ENCODE measurements around the gene FAM83F. TPM values are rescaled to one million over a fixed set of nuclear protein-coding genes. Genes with fewer than 3 reads are reported as not detected.

Gene FAM83F
- total RNA-seq, 1 donor = not detected

DNA sequence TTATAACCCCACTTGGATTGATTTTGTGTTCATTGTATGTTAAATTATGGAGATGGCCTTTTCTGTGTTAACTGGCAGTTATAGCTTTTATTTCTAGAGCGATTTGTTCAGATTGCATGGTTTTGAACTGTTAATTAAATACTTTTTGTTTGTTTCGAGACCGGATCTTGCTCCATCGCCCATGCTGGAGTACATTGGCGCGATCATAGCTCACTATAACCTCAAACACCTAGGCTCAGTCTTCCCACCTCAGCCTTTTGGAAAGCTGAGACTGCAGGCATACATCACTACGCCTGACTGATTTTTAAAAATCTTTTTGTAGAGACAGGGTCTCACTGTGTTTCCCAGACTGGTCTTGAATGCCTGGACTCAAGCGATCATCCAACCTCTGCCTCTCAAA lies 77.0 kb downstream of the FAM83F start:
- H3K79me2 ChIP-seq (ENCODE audit: insufficient read depth, low read length) = peaks cover 4% of the 10 kb centered on the region
- no peak for DNase-seq (ENCODE audit: insufficient read length, low spot score, missing footprints)

DNA sequence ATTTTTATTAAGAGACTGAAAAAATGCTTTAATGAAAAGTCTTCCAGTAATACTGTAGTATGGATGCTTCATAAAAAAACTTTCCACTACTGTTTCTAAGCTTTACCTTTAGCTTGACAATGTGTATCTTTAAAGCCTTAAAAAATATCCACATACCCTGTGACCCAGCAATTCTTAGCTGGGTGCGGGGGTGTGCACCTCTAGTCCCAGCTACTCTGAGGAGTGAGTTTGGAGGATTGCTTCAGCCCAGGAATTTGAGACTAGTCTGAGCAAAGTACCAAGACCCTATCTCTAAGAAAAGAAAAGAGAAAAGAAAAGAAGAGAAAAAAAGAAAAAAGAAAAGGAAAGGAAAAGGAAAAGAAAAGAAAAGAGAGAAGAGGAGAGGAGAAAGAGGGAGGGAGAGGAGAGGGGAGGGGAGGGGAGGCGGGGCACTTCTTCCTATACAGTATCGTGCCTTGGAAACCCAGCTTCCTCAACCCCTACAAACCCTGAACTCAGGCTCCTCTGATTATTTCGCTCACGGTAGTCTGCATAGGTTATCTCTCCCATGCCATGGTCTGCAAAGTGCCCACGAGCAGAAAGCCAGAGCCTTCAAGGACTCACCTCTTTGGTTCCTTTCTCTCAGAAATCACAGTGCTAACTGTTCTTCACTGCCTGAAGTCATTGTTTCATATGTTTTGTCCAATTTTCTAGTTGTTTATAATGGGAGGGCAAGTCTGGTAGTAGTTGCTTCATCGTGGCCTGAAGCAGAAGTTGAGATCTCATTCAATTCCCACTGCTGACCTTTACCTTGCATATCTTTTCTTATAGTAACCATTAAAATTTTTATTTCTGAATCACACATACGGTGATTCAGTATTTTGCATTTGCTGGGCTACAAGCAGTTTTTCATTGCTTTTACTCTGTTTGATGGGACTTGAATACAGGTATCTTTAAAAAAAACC lies 82.2 kb downstream of the FAM83F start:
- TF ChIP-seq, protein P1, sequence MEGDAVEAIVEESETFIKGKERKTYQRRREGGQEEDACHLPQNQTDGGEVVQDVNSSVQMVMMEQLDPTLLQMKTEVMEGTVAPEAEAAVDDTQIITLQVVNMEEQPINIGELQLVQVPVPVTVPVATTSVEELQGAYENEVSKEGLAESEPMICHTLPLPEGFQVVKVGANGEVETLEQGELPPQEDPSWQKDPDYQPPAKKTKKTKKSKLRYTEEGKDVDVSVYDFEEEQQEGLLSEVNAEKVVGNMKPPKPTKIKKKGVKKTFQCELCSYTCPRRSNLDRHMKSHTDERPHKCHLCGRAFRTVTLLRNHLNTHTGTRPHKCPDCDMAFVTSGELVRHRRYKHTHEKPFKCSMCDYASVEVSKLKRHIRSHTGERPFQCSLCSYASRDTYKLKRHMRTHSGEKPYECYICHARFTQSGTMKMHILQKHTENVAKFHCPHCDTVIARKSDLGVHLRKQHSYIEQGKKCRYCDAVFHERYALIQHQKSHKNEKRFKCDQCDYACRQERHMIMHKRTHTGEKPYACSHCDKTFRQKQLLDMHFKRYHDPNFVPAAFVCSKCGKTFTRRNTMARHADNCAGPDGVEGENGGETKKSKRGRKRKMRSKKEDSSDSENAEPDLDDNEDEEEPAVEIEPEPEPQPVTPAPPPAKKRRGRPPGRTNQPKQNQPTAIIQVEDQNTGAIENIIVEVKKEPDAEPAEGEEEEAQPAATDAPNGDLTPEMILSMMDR (IDR thresholded peaks at IDR 0.05; ENCODE audit: extremely low read depth, low read depth, low read length) = no peak
- Histone ChIP-seq H3K27me3 (ENCODE audit: insufficient read depth, low read length) (no peaks in the 10 kb centered on the region), H3K27ac (ENCODE audit: low read depth, low read length) (no peak overlapping the region), H4K20me1 (ENCODE audit: insufficient read depth, low read length) (peaks cover 15% of the 10 kb centered on the region), H3K36me3 (ENCODE audit: insufficient read depth, low read length) (no peaks in the 10 kb centered on the region), H2AFZ (ENCODE audit: low read length) (no peak overlapping the region), H3K4me1 (ENCODE audit: insufficient read depth, low read length) (peaks cover 6% of the 10 kb centered on the region), H3K79me2 (ENCODE audit: insufficient read depth, low read length) (no peaks in the 10 kb centered on the region), H3K4me3 (ENCODE audit: insufficient read depth, low read length) (no peak overlapping the region), H3K9me3 (ENCODE audit: low read depth, low read length) (no peaks in the 10 kb centered on the region), H3K4me2 (ENCODE audit: insufficient read depth, low read length) (no peak overlapping the region)
- no peak for DNase-seq (ENCODE audit: insufficient read length, low spot score, missing footprints)

More for the DNA sequence above, 77.0 kb downstream of the FAM83F start:
- no peak overlapping the region for H3K4me3 ChIP-seq (ENCODE audit: insufficient read depth, low read length)
- H2AFZ ChIP-seq (ENCODE audit: low read length) = no peak overlapping the region
- H3K4me2 ChIP-seq (ENCODE audit: insufficient read depth, low read length) = no peak overlapping the region
- no peaks in the 10 kb centered on the region for H3K27me3 ChIP-seq (ENCODE audit: insufficient read depth, low read length)
- H3K4me1 ChIP-seq (ENCODE audit: insufficient read depth, low read length) = no peaks in the 10 kb centered on the region
- H3K9me3 ChIP-seq (ENCODE audit: low read depth, low read length) = no peaks in the 10 kb centered on the region
- H3K27ac ChIP-seq (ENCODE audit: low read depth, low read length) = no peak overlapping the region
- TF ChIP-seq, protein P1 (IDR thresholded peaks at IDR 0.05; ENCODE audit: extremely low read depth, low read depth, low read length) = no peak
- H4K20me1 ChIP-seq (ENCODE audit: insufficient read depth, low read length) = peaks cover 4% of the 10 kb centered on the region
- H3K36me3 ChIP-seq (ENCODE audit: insufficient read depth, low read length) = no peaks in the 10 kb centered on the region

DNA sequence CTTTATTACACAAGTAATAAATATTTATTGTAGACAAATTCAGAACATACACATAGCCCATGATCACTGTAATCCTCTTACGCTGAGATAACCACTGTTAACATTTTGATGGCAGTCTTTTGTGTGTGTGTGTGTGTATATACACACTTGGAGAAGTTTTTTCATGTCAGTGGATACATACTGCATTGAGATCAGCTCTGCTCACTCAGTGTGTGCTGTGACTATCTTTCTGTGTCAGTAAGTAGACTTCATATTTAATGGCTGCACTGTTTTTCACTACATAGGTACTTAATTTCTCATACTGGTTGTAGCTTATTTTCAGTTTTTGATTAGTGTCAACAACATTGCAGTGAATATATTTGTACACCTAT lies 82.9 kb downstream of the FAM83F start:
- Histone ChIP-seq H4K20me1 (ENCODE audit: insufficient read depth, low read length) (peaks cover 20% of the 10 kb centered on the region), H3K4me1 (ENCODE audit: insufficient read depth, low read length) (peaks cover 6% of the 10 kb centered on the region), H3K27me3 (ENCODE audit: insufficient read depth, low read length) (peaks cover 6% of the 10 kb centered on the region), H3K4me3 (ENCODE audit: insufficient read depth, low read length) (no peak overlapping the region), H3K36me3 (ENCODE audit: insufficient read depth, low read length) (no peaks in the 10 kb centered on the region), H2AFZ (ENCODE audit: low read length) (no peak overlapping the region), H3K79me2 (ENCODE audit: insufficient read depth, low read length) (no peaks in the 10 kb centered on the region), H3K9me3 (ENCODE audit: low read depth, low read length) (no peaks in the 10 kb centered on the region), H3K27ac (ENCODE audit: low read depth, low read length) (no peak overlapping the region), H3K4me2 (ENCODE audit: insufficient read depth, low read length) (no peak overlapping the region)
- TF ChIP-seq, protein P1 (IDR thresholded peaks at IDR 0.05; ENCODE audit: extremely low read depth, low read depth, low read length) = no peak
- no peak for DNase-seq (ENCODE audit: insufficient read length, low spot score, missing footprints)

DNA sequence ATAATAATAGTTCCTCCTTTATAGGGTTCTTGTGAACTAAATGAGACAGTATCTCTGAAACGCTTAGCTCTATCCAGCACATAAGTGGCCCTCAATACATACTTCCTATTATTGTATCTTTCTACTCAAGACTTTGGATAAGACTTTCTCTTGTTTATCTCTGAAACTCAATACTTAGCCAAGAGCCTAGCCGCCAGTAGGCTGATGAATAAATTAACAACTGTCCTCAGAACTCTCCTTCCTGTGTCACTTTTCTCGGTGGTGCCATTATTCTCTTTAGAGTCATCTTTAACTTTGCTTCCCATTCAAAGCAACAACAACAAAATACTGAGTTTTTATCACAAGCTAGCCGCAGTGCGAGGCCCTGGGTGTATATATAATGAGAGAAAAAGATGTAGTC lies 86.9 kb downstream of the FAM83F start:
- no peak overlapping the region for H3K4me2 ChIP-seq (ENCODE audit: insufficient read depth, low read length)
- no peaks in the 10 kb centered on the region for H3K9me3 ChIP-seq (ENCODE audit: low read depth, low read length)
- no peak overlapping the region for H2AFZ ChIP-seq (ENCODE audit: low read length)
- DNase-seq (ENCODE audit: insufficient read length, low spot score, missing footprints) = no peak
- peaks cover 6% of the 10 kb centered on the region for H3K4me1 ChIP-seq (ENCODE audit: insufficient read depth, low read length)
- H3K4me3 ChIP-seq (ENCODE audit: insufficient read depth, low read length) = no peak overlapping the region
- H3K79me2 ChIP-seq (ENCODE audit: insufficient read depth, low read length) = no peaks in the 10 kb centered on the region
- no peak overlapping the region for H3K27ac ChIP-seq (ENCODE audit: low read depth, low read length)
- no peaks in the 10 kb centered on the region for H3K36me3 ChIP-seq (ENCODE audit: insufficient read depth, low read length)
- H4K20me1 ChIP-seq (ENCODE audit: insufficient read depth, low read length) = peaks cover 41% of the 10 kb centered on the region
- peaks cover 18% of the 10 kb centered on the region for H3K27me3 ChIP-seq (ENCODE audit: insufficient read depth, low read length)
- TF ChIP-seq, protein P1 (IDR thresholded peaks at IDR 0.05; ENCODE audit: extremely low read depth, low read depth, low read length) = no peak

All from osteoblast (primary cell).